DOHH2 (cell line): ENCODE results near the gene HHEX.

Experiments
- CTCF ChIP-seq: fragments of 200-600 bp; sonication (generic); IDR thresholded peaks from one replicate; pipeline ENCODE4 v1.5.1; 2014; ENCODE audit warnings: antibody characterized with exemption, mild to moderate bottlenecking, low read depth, low read length; ENCODE audit not compliant: poor library complexity, severe bottlenecking
- EZH2phosphoT487 ChIP-seq: fragments of 200-600 bp; sonication (generic); IDR thresholded peaks from 2 replicates; pipeline ENCODE4 v1.6.1; 2017; ENCODE audit warnings: borderline replicate concordance, mild to moderate bottlenecking, antibody characterized with exemption, low read length, moderate library complexity, mixed read lengths

DNA sequence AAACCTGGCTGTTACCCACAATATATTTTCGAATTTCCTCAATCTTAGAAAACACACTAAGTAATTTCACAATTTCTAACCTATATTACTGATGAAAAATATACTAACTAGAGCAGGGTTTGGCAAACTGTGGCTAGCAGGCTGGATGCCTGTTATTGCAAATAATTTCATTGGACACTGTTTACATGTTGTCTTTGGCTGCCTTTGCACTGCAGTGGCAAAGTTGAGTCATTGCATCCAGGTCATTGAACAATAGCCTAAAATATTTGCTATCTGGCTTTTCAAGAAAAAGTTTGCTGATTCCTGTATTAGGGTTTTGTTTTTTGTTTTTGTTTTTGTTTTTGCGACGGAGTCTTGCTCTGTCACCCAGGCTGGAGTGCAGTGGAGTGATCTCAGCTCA, 49.6 kb upstream of the HHEX start:
- TF ChIP-seq CTCF, result no peak
- TF ChIP-seq EZH2phosphoT487, result no peak
